NCI-H2081 treated with DMSO at 0.1 percent for 48 hours (cell line): Measurements from ENCODE around the gene PRR36.

Experiments used
- DNase-seq: peaks from one replicate; lab custom pipeline; 2025; lab: John Stamatoyannopoulos, UW

Gene PRR36

DNA sequence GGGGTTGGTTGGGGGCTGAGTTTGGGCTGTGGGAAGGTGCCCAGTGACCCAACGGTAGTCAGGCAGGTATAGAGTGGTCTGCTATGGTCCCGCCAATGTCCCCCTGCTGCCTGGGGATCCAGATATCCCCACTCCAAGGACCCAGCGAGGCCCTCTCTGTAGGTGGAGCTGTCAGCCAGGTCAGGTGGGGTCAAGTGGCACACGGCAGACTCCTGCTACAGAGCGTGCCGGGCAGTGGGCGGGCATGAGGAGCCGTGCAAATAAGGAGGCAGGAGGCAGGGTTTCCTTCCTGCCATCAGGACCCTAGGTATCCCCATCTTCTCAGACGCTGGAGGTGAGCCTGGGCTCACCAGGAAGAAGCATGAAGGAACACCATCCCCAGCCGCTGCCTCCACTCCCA lies 29.2 kb downstream of the PRR36 start:
- DNase-seq: no peak

- no peak for DNase-seq
These were observed 29.8 kb downstream of the PRR36 start for GRCh38 chr19:7844405-7844804.

DNA sequence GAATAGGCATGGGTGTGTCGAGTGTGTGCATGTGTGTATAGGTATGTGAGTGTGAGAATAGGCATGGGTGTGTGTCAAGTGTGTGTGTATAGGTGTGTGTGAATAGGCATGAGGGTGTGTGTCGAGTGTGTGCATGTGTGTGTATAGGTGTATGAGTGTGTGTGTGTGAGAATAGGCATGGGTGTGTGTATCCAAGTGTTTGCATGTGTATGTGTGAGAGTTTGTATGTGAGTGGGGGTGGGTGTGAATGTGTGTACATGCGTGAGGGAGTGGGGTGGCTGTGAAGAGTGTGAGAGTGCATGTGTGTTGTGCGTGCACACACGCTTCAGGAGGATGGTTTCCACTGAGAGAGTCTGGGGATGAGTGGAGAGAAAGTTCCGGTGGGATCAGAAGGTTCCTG lies 30.7 kb downstream of the PRR36 start:
- no peak for DNase-seq

- DNase-seq: no peak
These were observed 31.4 kb downstream of the PRR36 start for GRCh38 chr19:7842661-7843294.

DNA sequence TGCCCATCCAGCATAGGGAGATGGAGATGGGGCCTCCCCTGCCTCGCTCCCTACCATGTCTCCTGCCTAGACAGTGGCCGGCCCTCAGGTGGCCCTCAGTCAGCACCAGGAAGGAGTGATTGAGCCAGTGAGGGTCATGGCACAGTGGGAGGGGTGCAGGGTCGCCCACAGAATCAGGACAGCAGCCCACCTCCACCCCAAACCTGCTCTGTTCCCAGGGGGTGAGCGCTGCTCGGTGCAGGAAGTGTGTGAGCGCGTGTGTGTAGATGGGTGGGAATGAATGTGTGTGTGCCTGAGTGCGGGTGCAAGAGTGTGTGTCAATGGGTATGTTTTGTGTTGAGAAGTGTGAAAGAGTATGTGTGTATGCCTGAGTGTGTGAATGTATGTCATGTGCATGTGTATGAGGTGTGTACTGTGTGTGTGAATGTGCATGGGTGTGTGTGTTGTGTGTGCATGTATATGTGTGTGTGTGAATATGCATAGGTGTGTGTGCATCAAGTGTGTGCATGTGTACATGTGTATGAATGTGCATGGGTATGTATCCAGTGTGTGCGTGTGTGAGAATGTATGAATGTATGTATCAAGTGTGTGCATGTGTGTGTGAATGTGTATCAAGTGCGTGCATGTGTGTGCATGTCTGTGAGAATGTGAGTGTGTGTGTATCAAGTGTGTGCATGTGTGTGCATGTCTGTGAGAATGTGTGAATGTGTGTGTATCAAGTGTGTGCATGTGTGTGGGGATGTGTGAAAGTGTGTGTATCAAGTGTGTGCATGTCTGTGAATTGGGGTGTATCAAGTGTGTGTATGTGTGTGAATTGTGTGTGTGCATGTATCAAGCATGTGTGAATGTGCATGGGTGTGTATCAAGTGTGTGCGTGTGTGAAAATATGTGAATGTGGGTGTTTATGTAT lies 32.2 kb downstream of the PRR36 start:
- DNase-seq: no peak

DNA sequence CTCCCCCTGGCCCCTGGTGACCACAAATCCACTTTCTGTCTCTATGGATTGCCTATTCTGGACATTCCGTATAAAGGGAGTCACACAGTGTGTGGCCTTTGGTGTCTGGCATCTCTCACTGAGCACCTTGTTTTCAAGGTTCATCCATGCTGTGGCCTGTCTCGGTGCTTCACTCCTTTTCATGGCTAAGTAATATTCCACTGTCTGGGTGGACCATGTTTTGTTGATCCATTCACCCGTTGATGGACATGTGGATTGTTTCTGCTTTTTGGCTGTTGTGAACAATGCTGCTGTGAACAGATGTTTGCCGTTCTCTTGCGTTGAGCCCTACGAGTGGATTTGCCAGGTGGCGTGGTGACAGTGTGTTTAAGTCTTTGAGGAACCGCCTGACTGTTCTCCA lies 33.6 kb downstream of the PRR36 start:
- no peak for DNase-seq

- DNase-seq: no peak
These were observed 34.7 kb downstream of the PRR36 start for GRCh38 chr19:7839476-7839875.

- DNase-seq: no peak
These were observed 40.7 kb downstream of the PRR36 start for GRCh38 chr19:7833225-7834099.

DNA sequence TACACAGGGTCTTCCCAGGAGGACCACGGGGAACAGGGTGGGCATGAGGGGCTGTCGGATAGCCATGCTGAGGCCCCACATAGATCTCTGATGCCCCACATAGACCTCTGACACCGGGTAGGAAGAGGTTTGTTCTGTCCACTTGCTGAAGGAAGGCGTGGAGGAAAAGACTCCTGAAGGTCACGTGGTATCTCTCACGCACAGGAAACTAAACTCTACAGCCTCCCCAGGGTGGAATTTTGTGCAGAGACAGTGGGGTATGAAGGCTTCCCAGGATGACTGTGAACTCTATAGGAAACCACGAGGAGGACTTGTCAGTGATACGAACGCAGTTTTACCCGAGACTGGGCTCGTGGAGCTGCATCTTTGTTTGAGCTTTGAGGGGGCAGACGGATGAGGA lies 41.4 kb downstream of the PRR36 start:
- DNase-seq: no peak

DNA sequence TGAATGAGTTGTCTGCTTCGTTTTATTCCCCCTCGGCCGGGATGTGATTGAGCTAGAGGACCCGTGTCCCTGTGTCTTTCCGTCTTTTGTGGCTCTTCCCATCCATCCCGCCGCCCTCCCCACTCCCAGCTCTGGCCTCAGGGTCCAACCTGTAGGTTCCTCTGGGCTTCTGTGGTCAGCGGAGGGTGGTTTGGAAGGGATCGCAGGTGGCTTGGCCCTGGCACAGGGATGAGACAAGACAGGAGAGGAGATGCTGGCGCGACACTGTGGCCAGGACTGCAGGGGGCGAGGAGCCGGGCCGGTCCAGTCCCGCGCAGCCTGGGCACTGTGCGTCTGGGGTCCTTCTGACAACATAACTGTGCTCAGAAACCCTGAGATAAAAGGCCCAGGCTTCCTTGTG lies 42.2 kb downstream of the PRR36 start:
- no peak for DNase-seq

- no peak for DNase-seq
These were observed 42.7 kb downstream of the PRR36 start for GRCh38 chr19:7831452-7831851.

- no peak for DNase-seq
These were observed 43.4 kb downstream of the PRR36 start for GRCh38 chr19:7830823-7831222.

DNA sequence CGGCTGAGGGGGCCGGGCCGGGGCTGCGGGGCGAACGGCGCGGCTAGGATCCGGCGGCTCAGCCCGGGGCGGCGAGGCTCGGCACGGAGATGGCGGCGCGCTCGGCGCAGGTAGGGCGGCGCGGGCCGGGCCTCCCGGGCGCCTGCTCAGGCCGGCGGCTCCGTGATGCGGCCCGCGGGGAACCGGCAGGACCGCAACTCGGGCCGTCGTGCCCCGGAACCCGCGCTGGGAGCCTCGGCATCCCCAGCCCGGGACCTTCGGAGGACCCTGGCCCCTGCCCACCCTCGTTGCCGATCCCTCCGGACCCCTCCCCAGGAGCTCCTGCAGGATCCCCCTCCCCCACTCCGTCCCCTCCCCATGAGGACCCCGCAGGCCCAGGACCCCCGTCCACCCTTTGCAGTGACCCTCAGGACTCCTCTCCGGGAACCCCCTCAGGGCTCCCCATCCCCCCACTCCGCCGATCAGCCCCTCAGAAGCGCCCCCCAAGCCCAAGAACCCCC lies 43.9 kb downstream of the PRR36 start:
- no peak for DNase-seq

GRCh38 chr19:7829561-7830271 lies 44.5 kb downstream of the PRR36 start, which contains the start of gene EVI5L:
Gene EVI5L, plus strand, starts transcription at chr19:7830218. Its CDS starts 16,325 bp downstream, at chr19:7846543.
- DNase-seq: peak; percentile 98

- no peak for DNase-seq
These were observed 45.0 kb downstream of the PRR36 start for GRCh38 chr19:7829166-7829520.

DNA sequence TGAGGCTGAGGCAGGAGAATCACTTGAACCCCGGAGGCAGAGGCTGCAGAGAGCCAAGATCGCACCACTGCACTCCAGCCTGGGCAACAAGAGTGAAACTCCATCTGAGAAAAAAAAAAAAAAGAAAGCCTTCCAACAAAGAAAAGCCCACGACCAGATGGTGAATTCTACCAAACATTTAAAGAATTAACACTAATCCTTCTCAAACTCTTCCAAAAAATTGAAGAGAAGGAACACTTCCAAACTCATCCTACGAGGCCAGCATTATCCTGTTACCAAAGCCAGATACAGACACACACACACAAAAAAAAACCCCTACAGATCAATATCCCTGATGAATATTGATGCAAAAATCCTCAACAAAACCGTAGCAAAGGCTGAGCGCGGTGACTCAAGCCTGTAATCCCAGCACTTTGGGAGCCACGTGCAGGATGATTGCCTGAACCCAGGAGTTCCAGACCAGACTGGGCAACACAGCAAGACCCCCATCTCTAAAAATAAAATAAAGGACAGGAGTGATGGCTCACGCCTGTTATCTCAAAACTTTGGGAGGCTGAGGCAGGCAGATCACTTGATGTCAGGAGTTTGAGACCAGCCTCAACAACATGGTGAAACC lies 50.4 kb downstream of the PRR36 start:
- DNase-seq: no peak

GRCh38 chr19:7822910-7823515 lies 51.2 kb downstream of the PRR36 start:
- DNase-seq: no peak

DNA sequence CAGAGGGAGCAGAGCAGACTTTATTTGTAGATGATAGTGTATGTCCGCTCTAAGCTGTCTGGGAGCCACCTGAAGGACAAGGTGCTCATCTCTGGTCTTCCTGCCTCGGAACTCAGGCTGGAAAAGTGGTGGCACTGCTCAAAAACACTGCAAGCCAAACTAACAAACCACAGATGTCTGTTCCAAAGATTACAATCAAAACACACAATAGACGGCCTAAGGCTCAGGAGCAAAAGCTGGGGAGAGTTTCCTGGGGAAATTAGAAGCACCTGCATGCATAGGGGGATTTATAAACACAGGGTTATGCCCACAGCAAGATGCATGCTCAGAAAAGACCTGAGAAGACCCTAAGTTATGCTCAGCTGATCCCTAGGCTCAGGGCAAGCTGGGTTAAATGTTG lies 53.6 kb downstream of the PRR36 start:
- DNase-seq: no peak

DNA sequence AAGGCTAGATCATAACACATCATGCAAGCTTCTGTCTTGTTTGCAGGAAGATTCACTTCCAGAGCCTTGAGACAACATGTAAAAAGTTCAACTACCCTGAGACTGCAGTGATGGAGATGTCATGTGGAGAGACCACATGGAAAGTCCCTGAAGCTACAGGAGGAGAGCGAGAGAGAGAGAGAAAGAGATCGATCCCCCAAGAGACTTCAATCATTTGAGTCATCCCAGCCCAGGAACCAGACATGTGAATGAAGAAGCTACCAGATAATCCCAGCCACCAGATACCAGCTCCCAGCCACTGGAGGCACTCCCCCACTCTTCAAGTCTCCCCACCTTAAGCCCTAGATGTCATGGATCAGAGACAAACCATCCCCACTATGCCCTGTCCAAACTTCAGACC lies 54.9 kb downstream of the PRR36 start:
- DNase-seq: no peak

DNA sequence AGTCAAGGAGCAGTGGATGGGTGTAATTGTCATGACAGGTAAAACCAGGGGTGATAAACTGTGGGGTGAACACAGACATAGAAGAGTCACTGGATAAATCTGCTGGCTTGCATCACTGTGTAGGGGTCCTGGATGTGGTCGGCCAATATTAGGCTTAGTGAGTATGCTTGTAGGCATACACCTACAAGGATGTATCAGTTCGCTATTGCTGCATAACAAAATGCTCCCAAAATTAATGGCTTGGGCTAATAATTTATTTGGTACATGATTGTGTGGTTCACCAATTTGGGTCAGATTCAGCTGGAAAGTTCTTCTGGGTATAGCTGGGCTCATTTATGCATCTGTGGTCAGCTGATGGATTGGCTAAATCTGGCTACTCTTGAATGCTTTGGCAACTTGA lies 55.4 kb downstream of the PRR36 start:
- no peak for DNase-seq
